Measurements from ENCODE around the gene ITPR2. TPM values are rescaled to one million over a fixed set of nuclear protein-coding genes. Genes with fewer than 3 reads are reported as not detected.

ITPR2 gene
- polyA plus RNA-seq, 1 experiment: 3.5 TPM

- TF ChIP-seq, protein P1, sequence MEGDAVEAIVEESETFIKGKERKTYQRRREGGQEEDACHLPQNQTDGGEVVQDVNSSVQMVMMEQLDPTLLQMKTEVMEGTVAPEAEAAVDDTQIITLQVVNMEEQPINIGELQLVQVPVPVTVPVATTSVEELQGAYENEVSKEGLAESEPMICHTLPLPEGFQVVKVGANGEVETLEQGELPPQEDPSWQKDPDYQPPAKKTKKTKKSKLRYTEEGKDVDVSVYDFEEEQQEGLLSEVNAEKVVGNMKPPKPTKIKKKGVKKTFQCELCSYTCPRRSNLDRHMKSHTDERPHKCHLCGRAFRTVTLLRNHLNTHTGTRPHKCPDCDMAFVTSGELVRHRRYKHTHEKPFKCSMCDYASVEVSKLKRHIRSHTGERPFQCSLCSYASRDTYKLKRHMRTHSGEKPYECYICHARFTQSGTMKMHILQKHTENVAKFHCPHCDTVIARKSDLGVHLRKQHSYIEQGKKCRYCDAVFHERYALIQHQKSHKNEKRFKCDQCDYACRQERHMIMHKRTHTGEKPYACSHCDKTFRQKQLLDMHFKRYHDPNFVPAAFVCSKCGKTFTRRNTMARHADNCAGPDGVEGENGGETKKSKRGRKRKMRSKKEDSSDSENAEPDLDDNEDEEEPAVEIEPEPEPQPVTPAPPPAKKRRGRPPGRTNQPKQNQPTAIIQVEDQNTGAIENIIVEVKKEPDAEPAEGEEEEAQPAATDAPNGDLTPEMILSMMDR (IDR thresholded peaks at IDR 0.05; ENCODE audit: insufficient read depth, low read depth, low read length): no peak
- no peak overlapping the region for H3K4me3 ChIP-seq (ENCODE audit: low read depth, low read length)
- H3K36me3 ChIP-seq (ENCODE audit: control insufficient read depth, insufficient read depth, low read length): no peaks in the 10 kb centered on the region
- no peaks in the 10 kb centered on the region for H3K27me3 ChIP-seq (ENCODE audit: control insufficient read depth, insufficient read depth, low read length)
- CTCF ChIA-PET: no interaction called here
- no peak for DNase-seq (ENCODE audit: low read depth)
- POLR2A ChIA-PET: no interaction called here
Observed at GRCh38 chr12:26378711-26379110, 454.3 kb downstream of the ITPR2 start.

DNA sequence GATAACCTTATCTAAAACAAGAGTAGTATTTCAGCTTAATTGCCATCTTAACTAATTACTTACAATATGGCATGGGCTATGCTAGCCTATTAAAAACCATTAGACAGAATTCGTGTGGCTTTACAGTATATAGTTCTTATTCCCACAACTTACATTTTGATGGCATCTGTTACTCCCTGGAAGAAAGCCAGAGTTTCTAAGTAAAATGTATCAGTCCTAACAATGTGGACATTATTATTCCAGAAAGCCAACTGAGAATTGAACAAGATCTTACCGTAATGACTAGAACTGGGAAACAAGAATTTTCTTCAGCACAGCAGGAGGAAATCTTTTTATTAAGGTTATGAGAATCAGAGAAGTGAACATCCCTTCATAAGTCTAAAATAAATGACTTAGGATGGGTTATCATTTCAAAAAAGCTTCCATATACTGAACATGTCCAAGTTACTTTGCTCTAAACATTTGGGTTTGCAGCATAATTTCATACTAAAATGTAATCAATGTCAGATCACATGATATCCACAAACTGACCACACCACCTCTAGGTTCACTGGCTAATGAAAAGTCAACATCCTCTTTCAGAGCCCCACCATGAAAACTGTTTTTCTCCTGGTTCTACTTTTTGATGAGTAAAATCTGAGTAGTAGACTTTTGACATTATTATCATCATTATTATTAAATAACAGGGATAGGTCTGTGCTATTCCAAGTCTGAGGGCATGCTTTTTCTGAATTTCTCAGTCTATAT is 457.9 kb downstream of the ITPR2 start:
- CTCF ChIA-PET: interaction anchor here (0.6 kb wide), 1 partner anchor 179 kb away, joined by 3 read pairs; no protein-coding TSS in a partner anchor
- TF ChIP-seq, protein P1 (IDR thresholded peaks at IDR 0.05; ENCODE audit: insufficient read depth, low read depth, low read length): no peak
- Histone ChIP-seq H3K4me3 (ENCODE audit: low read depth, low read length) (no peak overlapping the region), H3K27me3 (ENCODE audit: control insufficient read depth, insufficient read depth, low read length) (no peaks in the 10 kb centered on the region), H3K36me3 (ENCODE audit: control insufficient read depth, insufficient read depth, low read length) (no peaks in the 10 kb centered on the region)
- POLR2A ChIA-PET: no interaction called here
- no peak for DNase-seq (ENCODE audit: low read depth)

- no peaks in the 10 kb centered on the region for H3K27me3 ChIP-seq (ENCODE audit: control insufficient read depth, insufficient read depth, low read length)
- ChIA-PET CTCF (interaction anchor here (1.3 kb wide), 1 partner anchor 21 kb away, joined by 3 read pairs; no protein-coding TSS in a partner anchor), POLR2A (no interaction called here)
- TF ChIP-seq, protein P1 (IDR thresholded peaks at IDR 0.05; ENCODE audit: insufficient read depth, low read depth, low read length): no peak
- no peaks in the 10 kb centered on the region for H3K36me3 ChIP-seq (ENCODE audit: control insufficient read depth, insufficient read depth, low read length)
- no peak overlapping the region for H3K4me3 ChIP-seq (ENCODE audit: low read depth, low read length)
- no peak for DNase-seq (ENCODE audit: low read depth)
Observed at GRCh38 chr12:26373606-26374495, 459.1 kb downstream of the ITPR2 start.

DNA sequence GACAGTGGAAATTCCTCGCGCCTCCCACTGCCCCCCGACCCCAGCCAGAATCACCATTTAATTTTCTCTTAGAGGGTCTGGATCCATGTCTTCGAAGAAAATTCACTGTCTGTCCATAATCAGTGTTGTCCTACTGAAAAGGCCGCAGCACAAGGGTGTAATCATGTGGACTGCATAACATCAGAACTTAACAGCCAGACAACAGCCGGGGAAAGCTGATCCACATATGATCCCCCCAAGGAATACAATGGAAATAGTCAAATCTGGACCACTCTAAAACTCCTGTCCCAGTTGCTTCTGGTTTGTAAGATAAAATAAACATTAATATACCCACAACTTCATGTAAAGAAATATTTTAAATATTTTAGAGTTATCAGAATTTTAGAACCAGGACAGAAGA is 460.1 kb downstream of the ITPR2 start:
- TF ChIP-seq, protein P1 (IDR thresholded peaks at IDR 0.05; ENCODE audit: insufficient read depth, low read depth, low read length): no peak
- ChIA-PET POLR2A (no interaction called here), CTCF (no interaction called here)
- Histone ChIP-seq H3K4me3 (ENCODE audit: low read depth, low read length) (no peak overlapping the region), H3K36me3 (ENCODE audit: control insufficient read depth, insufficient read depth, low read length) (no peaks in the 10 kb centered on the region), H3K27me3 (ENCODE audit: control insufficient read depth, insufficient read depth, low read length) (no peaks in the 10 kb centered on the region)
- DNase-seq (ENCODE audit: low read depth): no peak

- ChIA-PET POLR2A (no interaction called here), CTCF (no interaction called here)
- H3K36me3 ChIP-seq (ENCODE audit: control insufficient read depth, insufficient read depth, low read length): no peaks in the 10 kb centered on the region
- TF ChIP-seq, protein P1 (IDR thresholded peaks at IDR 0.05; ENCODE audit: insufficient read depth, low read depth, low read length): no peak
- H3K27me3 ChIP-seq (ENCODE audit: control insufficient read depth, insufficient read depth, low read length): no peaks in the 10 kb centered on the region
- no peak for DNase-seq (ENCODE audit: low read depth)
- no peak overlapping the region for H3K4me3 ChIP-seq (ENCODE audit: low read depth, low read length)
Observed at GRCh38 chr12:26370098-26370497, 462.9 kb downstream of the ITPR2 start.

All from BJ (cell line).